ENCODE results near the gene FGD1. TPM values are rescaled to one million over a fixed set of nuclear protein-coding genes. Genes with fewer than 3 reads are reported as not detected.

The FGD1 gene
- total and polyA plus RNA-seq, 2 of the 4 experiments (the other 2 are of a cell fraction), result 2.0 to 12.3 TPM

- Histone ChIP-seq H3K14ac (replicated peaks; ENCODE audit: low read depth, low read length) (no peak overlapping the region), H3K18ac (ENCODE audit: low read depth, low read length) (no peak overlapping the region), H3K79me1 (ENCODE audit: low read depth in 1 of 2, low read length in 2 of 2) (no peaks in the 10 kb centered on the region), H3K9ac (ENCODE audit: low read depth, low read length) (no peak overlapping the region), H2AK5ac (ENCODE audit: low read depth, low read length) (no peak overlapping the region), H4K8ac (ENCODE audit: low read depth in 2 of 2, low read length in 2 of 2) (no peak overlapping the region), H4K20me1 (ENCODE audit: insufficient read depth, low read length) (no peaks in the 10 kb centered on the region), H2BK15ac (ENCODE audit: low read depth, low read length) (no peak overlapping the region), H2AFZ (replicated peaks; ENCODE audit: low read length, poor library complexity) (no peak overlapping the region), H3K27ac (ENCODE audit: insufficient read depth, low read length) (no peak overlapping the region), H3K9me3 (ENCODE audit: control insufficient read depth, insufficient read depth, low read length) (no peaks in the 10 kb centered on the region), H4K5ac (ENCODE audit: low read depth, low read length) (no peak overlapping the region), H3K4me2 (ENCODE audit: low read depth, low read length) (no peak overlapping the region), H3K27me3 (ENCODE audit: control insufficient read depth, insufficient read depth, low read length) (no peaks in the 10 kb centered on the region), H2BK120ac (ENCODE audit: low read depth, low read length) (no peak overlapping the region), H3K56ac (ENCODE audit: extremely low read depth, insufficient read depth, low read length) (no peak overlapping the region), H2BK20ac (ENCODE audit: low read depth, low read length) (no peak overlapping the region), H3K9me1 (ENCODE audit: insufficient read depth, low read length) (no peaks in the 10 kb centered on the region), H3K36me3 (ENCODE audit: control insufficient read depth, insufficient read depth, low read length) (no peaks in the 10 kb centered on the region), H3K4me1 (ENCODE audit: control insufficient read depth, insufficient read depth, low read length) (no peaks in the 10 kb centered on the region), H2AK9ac (replicated peaks; ENCODE audit: low read depth, low read length, poor library complexity) (no peak overlapping the region), H4K91ac (ENCODE audit: insufficient read depth, low read depth, low read length) (no peak overlapping the region), H3K4ac (ENCODE audit: low read depth, low read length) (no peak overlapping the region), H3K23ac (ENCODE audit: low read depth, low read length) (no peak overlapping the region), H3K4me3 (ENCODE audit: insufficient read depth, low read depth, low read length) (no peak overlapping the region), H2BK5ac (ENCODE audit: low read depth, low read length, poor library complexity, severe bottlenecking) (no peak overlapping the region)
- intact Hi-C loops (cut with micrococcal nuclease) (no loop called here), in situ Hi-C loops (cut with MboI; ENCODE audit: low sequenced_read_pairs) (loop anchor here (25.0 kb wide), 1 partner anchor 391 kb away; the partner anchor contains the start of gene PHF8), dilution Hi-C loops (cut with HindIII; ENCODE audit: low sequenced_read_pairs, unreplicated experiment) (no loop called here)
- no peak for DNase-seq
- no CpG with 5 or more reads among the region's 2 CpGs for WGBS, 2 experiments (ENCODE audit: extremely low coverage in 2 of 2, insufficient read length in 1 of 2)
- ATAC-seq (ENCODE audit: low read depth), result no peak
- ChIA-PET POLR2A (ENCODE audit: unreplicated experiment) (no interaction called here), CTCF (no interaction called here)
- BruUV-seq (replicated peaks), result no TSS peak
- TF ChIP-seq CEBPB (IDR thresholded peaks at IDR 0.05; ENCODE audit: low read depth, low read length) (no peak), NFE2L2 (IDR thresholded peaks at IDR 0.05; ENCODE audit: low read depth, low read length) (no peak), MAFK (IDR thresholded peaks at IDR 0.05; ENCODE audit: low read depth, low read length) (no peak), RAD21 (IDR thresholded peaks at IDR 0.05; ENCODE audit: low read length) (no peak), CHD1 (IDR thresholded peaks at IDR 0.05; ENCODE audit: low read depth, low read length) (no peak), BHLHE40 (IDR thresholded peaks at IDR 0.05; ENCODE audit: low read depth, low read length) (no peak), SMC3 (IDR thresholded peaks at IDR 0.05; ENCODE audit: low read depth, low read length) (no peak), RCOR1 (IDR thresholded peaks at IDR 0.05; ENCODE audit: insufficient replicate concordance, low read length) (no peak), MXI1 (IDR thresholded peaks at IDR 0.05; ENCODE audit: borderline replicate concordance, low read depth, low read length) (no peak), RFX5 (IDR thresholded peaks at IDR 0.05; ENCODE audit: low read depth, low read length) (no peak), ELK1 (IDR thresholded peaks at IDR 0.05; ENCODE audit: borderline replicate concordance, low read depth, low read length) (no peak), USF2 (IDR thresholded peaks at IDR 0.05; ENCODE audit: low read depth, low read length) (no peak), MAZ (IDR thresholded peaks at IDR 0.05; ENCODE audit: borderline replicate concordance, low read depth, low read length) (no peak), CTCF (conservative IDR thresholded peaks at IDR 0.05; ENCODE audit: low read depth, low read length) (no peak), FOS (IDR thresholded peaks at IDR 0.05; ENCODE audit: low read depth, low read length) (no peak), POLR2A (IDR thresholded peaks at IDR 0.05; ENCODE audit: low read depth, low read length) (no peak)
These were observed 68.1 kb downstream of the FGD1 start for GRCh38 chrX:54427837-54428424.
